ENCODE data around the gene VWA2.

The VWA2 gene

DNA sequence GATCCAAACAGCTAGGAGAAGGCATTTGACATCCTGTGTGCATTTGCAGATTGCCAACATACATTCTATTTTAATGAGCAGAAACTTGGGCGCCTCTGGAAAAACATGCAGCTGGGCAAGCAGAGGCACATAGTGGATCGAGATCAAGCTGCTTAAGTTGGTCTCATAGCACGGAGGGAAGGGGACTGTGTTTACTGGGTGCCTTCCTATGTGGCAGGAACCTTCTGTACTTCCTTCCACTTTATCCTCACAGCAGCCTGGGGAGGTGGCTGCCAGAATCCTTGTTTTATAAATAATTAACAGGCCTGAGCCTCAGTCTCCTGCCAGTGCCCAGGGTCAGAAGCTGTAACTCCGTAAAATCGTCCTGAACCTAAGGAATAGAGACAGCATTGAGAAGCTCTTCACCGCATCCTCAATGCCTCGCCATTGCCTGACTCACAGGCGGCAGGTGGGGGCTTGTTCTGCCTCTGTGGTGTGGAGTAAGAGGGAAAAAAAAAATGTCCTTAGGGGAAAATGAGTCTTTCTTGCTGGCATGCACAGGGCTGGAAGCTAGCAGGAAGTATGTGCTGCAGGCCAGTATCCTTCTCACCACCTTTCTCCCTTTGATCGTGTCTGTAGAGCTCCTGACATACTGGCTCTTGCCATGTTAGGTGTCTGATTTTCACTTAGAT is 6.2 kb downstream of the VWA2 start:
- TF ChIP-seq, protein P1, sequence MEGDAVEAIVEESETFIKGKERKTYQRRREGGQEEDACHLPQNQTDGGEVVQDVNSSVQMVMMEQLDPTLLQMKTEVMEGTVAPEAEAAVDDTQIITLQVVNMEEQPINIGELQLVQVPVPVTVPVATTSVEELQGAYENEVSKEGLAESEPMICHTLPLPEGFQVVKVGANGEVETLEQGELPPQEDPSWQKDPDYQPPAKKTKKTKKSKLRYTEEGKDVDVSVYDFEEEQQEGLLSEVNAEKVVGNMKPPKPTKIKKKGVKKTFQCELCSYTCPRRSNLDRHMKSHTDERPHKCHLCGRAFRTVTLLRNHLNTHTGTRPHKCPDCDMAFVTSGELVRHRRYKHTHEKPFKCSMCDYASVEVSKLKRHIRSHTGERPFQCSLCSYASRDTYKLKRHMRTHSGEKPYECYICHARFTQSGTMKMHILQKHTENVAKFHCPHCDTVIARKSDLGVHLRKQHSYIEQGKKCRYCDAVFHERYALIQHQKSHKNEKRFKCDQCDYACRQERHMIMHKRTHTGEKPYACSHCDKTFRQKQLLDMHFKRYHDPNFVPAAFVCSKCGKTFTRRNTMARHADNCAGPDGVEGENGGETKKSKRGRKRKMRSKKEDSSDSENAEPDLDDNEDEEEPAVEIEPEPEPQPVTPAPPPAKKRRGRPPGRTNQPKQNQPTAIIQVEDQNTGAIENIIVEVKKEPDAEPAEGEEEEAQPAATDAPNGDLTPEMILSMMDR (IDR thresholded peaks at IDR 0.05; ENCODE audit: low read length, missing control alignments): no peak
- no peak for DNase-seq (ENCODE audit: low read depth)
- H3K4me3 ChIP-seq (replicated peaks; ENCODE audit: low read depth, low read length): no peak overlapping the region

DNA sequence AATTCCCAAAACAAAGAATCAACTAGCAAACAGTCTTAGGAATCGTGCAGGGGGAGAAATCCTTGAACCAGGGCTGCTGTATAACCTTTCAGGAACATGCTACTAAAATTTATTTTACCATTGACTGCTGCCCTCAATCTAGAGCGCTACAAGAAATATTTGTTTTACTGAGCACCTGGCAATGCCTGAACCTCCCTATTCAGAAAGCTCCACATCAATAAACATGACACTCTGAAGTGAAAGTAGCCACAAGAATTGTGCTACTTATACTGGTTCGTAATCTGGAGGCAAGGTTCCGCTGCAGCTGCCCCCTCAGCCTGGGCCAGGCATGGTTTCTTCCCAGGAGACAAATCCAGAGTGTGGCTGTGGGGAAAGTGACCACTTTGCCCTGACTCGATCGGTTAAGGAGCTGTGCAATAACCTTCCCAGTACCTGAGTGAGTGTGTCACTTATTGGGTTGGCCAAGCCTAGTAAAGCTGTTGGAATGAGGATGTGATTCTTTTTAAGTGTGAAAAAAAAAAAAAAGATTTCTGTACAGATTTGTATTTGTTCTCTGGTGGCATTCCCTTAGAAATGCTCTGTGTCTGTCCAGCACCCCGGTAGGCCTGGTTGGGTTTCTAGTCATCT is 7.7 kb downstream of the VWA2 start:
- no peak for DNase-seq (ENCODE audit: low read depth)
- no peak overlapping the region for H3K4me3 ChIP-seq (replicated peaks; ENCODE audit: low read depth, low read length)
- TF ChIP-seq, protein P1 (IDR thresholded peaks at IDR 0.05; ENCODE audit: low read length, missing control alignments): no peak

DNA sequence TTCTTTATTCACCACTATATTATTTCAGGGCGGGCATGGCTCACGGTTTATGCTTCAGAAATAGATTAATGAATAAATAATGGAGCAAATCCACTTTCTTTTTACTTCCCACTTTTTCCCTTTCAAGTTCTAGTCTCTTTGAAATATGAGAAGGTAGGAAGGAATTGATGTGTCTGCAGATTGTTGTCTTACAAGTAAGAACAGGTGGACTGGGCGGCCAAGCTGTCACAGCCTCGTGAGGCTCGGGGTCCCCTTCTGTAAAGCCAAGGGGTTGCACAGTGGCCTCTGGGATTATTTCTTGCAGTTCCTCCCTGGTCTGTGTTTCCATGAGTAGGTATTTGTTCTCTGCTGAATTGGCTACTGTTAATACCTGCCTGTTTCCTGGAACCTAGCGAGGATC is 11.2 kb downstream of the VWA2 start:
- no peak for DNase-seq (ENCODE audit: low read depth)
- H3K4me3 ChIP-seq (replicated peaks; ENCODE audit: low read depth, low read length): no peak overlapping the region
- TF ChIP-seq, protein P1 (IDR thresholded peaks at IDR 0.05; ENCODE audit: low read length, missing control alignments): no peak

DNA sequence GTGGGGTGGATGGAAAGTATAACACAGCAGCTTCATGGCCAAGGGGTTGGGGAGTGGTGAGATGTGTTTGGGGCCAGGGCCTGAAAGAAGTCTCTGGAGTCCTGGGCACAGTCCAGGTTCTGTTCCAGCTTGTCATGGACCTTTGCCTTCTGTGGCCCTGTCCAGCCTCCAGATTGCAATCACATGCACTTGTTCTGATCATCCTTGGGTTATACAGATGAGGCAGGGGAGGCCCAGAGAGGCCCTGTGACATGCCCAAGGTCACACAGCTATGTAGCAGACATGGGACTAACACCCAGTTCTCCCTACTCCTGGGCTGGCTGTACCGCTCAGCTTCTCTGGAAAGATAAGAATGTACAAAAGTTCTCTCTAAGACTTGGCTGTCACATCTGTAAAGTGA is 11.7 kb downstream of the VWA2 start:
- no peak overlapping the region for H3K4me3 ChIP-seq (replicated peaks; ENCODE audit: low read depth, low read length)
- no peak for DNase-seq (ENCODE audit: low read depth)
- TF ChIP-seq, protein P1 (IDR thresholded peaks at IDR 0.05; ENCODE audit: low read length, missing control alignments): no peak

DNA sequence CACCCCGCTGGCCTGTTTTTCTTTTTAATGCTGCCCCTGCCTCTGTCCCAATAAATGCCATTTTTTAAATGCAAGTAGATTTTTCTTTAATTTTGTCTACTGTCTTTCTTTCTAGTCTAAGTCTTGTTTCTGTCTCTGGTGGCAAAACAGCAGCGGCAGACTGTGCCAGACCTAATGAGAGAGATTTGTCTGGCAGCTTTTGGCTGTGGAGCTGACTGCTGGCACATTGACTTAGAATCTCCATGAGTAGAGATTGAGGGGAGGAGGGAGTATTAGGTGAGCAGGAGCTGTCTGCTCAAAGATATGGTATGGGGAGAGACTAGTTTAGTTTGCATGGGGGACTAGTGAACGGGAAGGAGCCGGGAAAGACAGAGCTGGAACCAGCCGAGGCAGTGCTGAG is 13.0 kb downstream of the VWA2 start:
- TF ChIP-seq, protein P1 (IDR thresholded peaks at IDR 0.05; ENCODE audit: low read length, missing control alignments): no peak
- DNase-seq (ENCODE audit: low read depth): no peak
- H3K4me3 ChIP-seq (replicated peaks; ENCODE audit: low read depth, low read length): no peak overlapping the region

DNA sequence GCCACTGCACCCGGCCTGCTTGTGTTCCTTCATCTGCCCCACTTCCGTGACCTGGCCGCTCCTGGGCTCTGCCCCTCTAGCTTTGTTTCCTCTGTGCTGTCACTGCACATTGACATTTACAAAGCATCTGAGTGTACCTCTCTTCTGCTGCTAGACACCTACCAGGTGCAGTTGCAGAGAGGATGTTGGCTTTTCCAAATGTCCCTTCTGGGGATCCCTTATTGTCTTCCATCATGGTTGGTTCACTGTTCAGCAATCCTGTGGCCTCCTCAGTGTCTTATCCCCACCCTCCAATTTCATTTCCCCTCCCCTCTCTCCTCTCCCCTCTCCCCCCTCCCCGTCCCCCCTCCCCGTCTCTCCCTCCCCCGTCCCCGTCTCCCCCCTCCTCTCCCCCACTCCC is 13.8 kb downstream of the VWA2 start:
- no peak overlapping the region for H3K4me3 ChIP-seq (replicated peaks; ENCODE audit: low read depth, low read length)
- DNase-seq (ENCODE audit: low read depth): no peak
- TF ChIP-seq, protein P1 (IDR thresholded peaks at IDR 0.05; ENCODE audit: low read length, missing control alignments): no peak

DNA sequence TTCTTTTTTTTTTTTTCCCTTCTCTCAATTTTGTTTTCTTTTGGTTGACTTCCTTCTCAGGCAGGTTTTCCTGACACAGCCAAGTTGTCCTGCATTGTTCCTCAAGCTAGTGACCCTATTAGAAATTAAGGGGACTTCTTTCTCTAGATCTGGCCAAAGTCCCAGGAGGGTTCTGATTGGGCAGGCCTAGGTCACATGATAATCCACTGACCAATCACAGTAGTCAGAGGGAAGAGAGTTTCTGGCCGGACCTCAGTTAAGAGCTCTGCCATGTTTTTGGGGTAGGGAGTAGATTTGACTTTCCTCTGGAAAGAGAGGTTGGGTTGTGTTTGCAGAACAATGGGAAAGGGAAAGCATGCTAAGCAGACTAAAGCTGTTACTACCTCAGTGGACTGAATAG is 16.2 kb downstream of the VWA2 start:
- H3K4me3 ChIP-seq (replicated peaks; ENCODE audit: low read depth, low read length): no peak overlapping the region
- DNase-seq (ENCODE audit: low read depth): no peak
- TF ChIP-seq, protein P1 (IDR thresholded peaks at IDR 0.05; ENCODE audit: low read length, missing control alignments): no peak
